Measurements from ENCODE around the gene FAT1.
A peak's percentile ranks its signal among the peaks of the same experiment; 100 is the strongest.

The FAT1 gene

GRCh38 chr4:186630128-186630527, 93.5 kb downstream of the FAT1 start:
- Histone ChIP-seq H3K9ac (ENCODE audit: low read depth, low read length) (no peak overlapping the region), H3K4me1 (ENCODE audit: insufficient read depth, low read length) (peaks cover 28% of the 10 kb centered on the region), H3K9me3 (ENCODE audit: insufficient read depth, low read depth, low read length) (no peaks in the 10 kb centered on the region), H3K27ac (ENCODE audit: low read depth, low read length) (no peak overlapping the region), H3K36me3 (ENCODE audit: insufficient read depth, low read length) (peaks cover 79% of the 10 kb centered on the region), H3K27me3 (ENCODE audit: insufficient read depth, low read length) (no peaks in the 10 kb centered on the region), H3K4me3 (ENCODE audit: low read length) (no peak overlapping the region)
- WGBS, result 95% methylated on average over 6 of the region's 6 CpGs

- Histone ChIP-seq H3K9ac (ENCODE audit: low read depth, low read length) (no peak overlapping the region), H3K9me3 (ENCODE audit: insufficient read depth, low read depth, low read length) (no peaks in the 10 kb centered on the region), H3K4me1 (ENCODE audit: insufficient read depth, low read length) (peaks cover 20% of the 10 kb centered on the region), H3K27me3 (ENCODE audit: insufficient read depth, low read length) (no peaks in the 10 kb centered on the region), H3K4me3 (ENCODE audit: low read length) (no peak overlapping the region), H3K27ac (ENCODE audit: low read depth, low read length) (no peak overlapping the region), H3K36me3 (ENCODE audit: insufficient read depth, low read length) (peaks cover 83% of the 10 kb centered on the region)
- 95% methylated on average over 21 of the region's 21 CpGs for WGBS
Measured at GRCh38 chr4:186628058-186628711, 95.5 kb downstream of the FAT1 start.

GRCh38 chr4:186627226-186627865, 96.3 kb downstream of the FAT1 start:
- H3K27me3 ChIP-seq (ENCODE audit: insufficient read depth, low read length), result no peaks in the 10 kb centered on the region
- H3K36me3 ChIP-seq (ENCODE audit: insufficient read depth, low read length), result peaks cover 83% of the 10 kb centered on the region
- H3K27ac ChIP-seq (ENCODE audit: low read depth, low read length), result no peak overlapping the region
- H3K4me3 ChIP-seq (ENCODE audit: low read length), result no peak overlapping the region
- H3K9ac ChIP-seq (ENCODE audit: low read depth, low read length), result no peak overlapping the region
- peaks cover 16% of the 10 kb centered on the region for H3K4me1 ChIP-seq (ENCODE audit: insufficient read depth, low read length)
- 89% methylated on average over 10 of the region's 10 CpGs for WGBS
- H3K9me3 ChIP-seq (ENCODE audit: insufficient read depth, low read depth, low read length), result no peaks in the 10 kb centered on the region

GRCh38 chr4:186624951-186625350, 98.7 kb downstream of the FAT1 start:
- H3K36me3 ChIP-seq (ENCODE audit: insufficient read depth, low read length), result peaks cover 84% of the 10 kb centered on the region
- no peak overlapping the region for H3K4me3 ChIP-seq (ENCODE audit: low read length)
- peaks cover 16% of the 10 kb centered on the region for H3K4me1 ChIP-seq (ENCODE audit: insufficient read depth, low read length)
- WGBS, result 100% methylated on average over 1 of the region's 1 CpG
- no peak overlapping the region for H3K9ac ChIP-seq (ENCODE audit: low read depth, low read length)
- H3K27me3 ChIP-seq (ENCODE audit: insufficient read depth, low read length), result no peaks in the 10 kb centered on the region
- H3K9me3 ChIP-seq (ENCODE audit: insufficient read depth, low read depth, low read length), result no peaks in the 10 kb centered on the region
- H3K27ac ChIP-seq (ENCODE audit: low read depth, low read length), result no peak overlapping the region

- Histone ChIP-seq H3K27ac (ENCODE audit: low read depth, low read length) (no peak overlapping the region; the same call in 1 of the 2 replicates), H3K4me1 (ENCODE audit: insufficient read depth, low read length) (peaks cover 16% of the 10 kb centered on the region), H3K36me3 (ENCODE audit: insufficient read depth, low read length) (peaks cover 84% of the 10 kb centered on the region), H3K9me3 (ENCODE audit: insufficient read depth, low read depth, low read length) (no peaks in the 10 kb centered on the region), H3K4me3 (ENCODE audit: low read length) (no peak overlapping the region), H3K9ac (ENCODE audit: low read depth, low read length) (no peak overlapping the region), H3K27me3 (ENCODE audit: insufficient read depth, low read length) (no peaks in the 10 kb centered on the region)
- 91% methylated on average over 5 of the region's 5 CpGs for WGBS
Measured at GRCh38 chr4:186623546-186623945, 100.1 kb downstream of the FAT1 start.

- H3K36me3 ChIP-seq (ENCODE audit: insufficient read depth, low read length), result peaks cover 84% of the 10 kb centered on the region
- H3K27ac ChIP-seq (ENCODE audit: low read depth, low read length), result peak overlapping the region; percentile 3; the same call in 1 of the 2 replicates
- H3K4me3 ChIP-seq (ENCODE audit: low read length), result no peak overlapping the region
- no peaks in the 10 kb centered on the region for H3K27me3 ChIP-seq (ENCODE audit: insufficient read depth, low read length)
- H3K4me1 ChIP-seq (ENCODE audit: insufficient read depth, low read length), result peaks cover 16% of the 10 kb centered on the region
- 94% methylated on average over 9 of the region's 9 CpGs for WGBS
- H3K9me3 ChIP-seq (ENCODE audit: insufficient read depth, low read depth, low read length), result no peaks in the 10 kb centered on the region
- no peak overlapping the region for H3K9ac ChIP-seq (ENCODE audit: low read depth, low read length)
Measured at GRCh38 chr4:186622788-186623464, 100.7 kb downstream of the FAT1 start.

- no peaks in the 10 kb centered on the region for H3K9me3 ChIP-seq (ENCODE audit: insufficient read depth, low read depth, low read length)
- no peaks in the 10 kb centered on the region for H3K27me3 ChIP-seq (ENCODE audit: insufficient read depth, low read length)
- WGBS, result 98% methylated on average over 9 of the region's 9 CpGs
- peaks cover 84% of the 10 kb centered on the region for H3K36me3 ChIP-seq (ENCODE audit: insufficient read depth, low read length)
- H3K9ac ChIP-seq (ENCODE audit: low read depth, low read length), result no peak overlapping the region
- peaks cover 16% of the 10 kb centered on the region for H3K4me1 ChIP-seq (ENCODE audit: insufficient read depth, low read length)
- H3K27ac ChIP-seq (ENCODE audit: low read depth, low read length), result no peak overlapping the region
- H3K4me3 ChIP-seq (ENCODE audit: low read length), result no peak overlapping the region
Measured at GRCh38 chr4:186621959-186622553, 101.6 kb downstream of the FAT1 start.

GRCh38 chr4:186619088-186619487, 104.6 kb downstream of the FAT1 start:
- WGBS, result 96% methylated on average over 10 of the region's 10 CpGs
- peaks cover 8% of the 10 kb centered on the region; the same call in 1 of the 2 replicates for H3K4me1 ChIP-seq (ENCODE audit: insufficient read depth, low read length)
- H3K27ac ChIP-seq (ENCODE audit: low read depth, low read length), result no peak overlapping the region
- no peaks in the 10 kb centered on the region for H3K27me3 ChIP-seq (ENCODE audit: insufficient read depth, low read length)
- H3K9me3 ChIP-seq (ENCODE audit: insufficient read depth, low read depth, low read length), result no peaks in the 10 kb centered on the region
- H3K4me3 ChIP-seq (ENCODE audit: low read length), result no peak overlapping the region
- H3K9ac ChIP-seq (ENCODE audit: low read depth, low read length), result no peak overlapping the region
- peaks cover 99% of the 10 kb centered on the region for H3K36me3 ChIP-seq (ENCODE audit: insufficient read depth, low read length)

GRCh38 chr4:186617921-186618320, 105.7 kb downstream of the FAT1 start:
- Histone ChIP-seq H3K9ac (ENCODE audit: low read depth, low read length) (no peak overlapping the region), H3K4me1 (ENCODE audit: insufficient read depth, low read length) (no peaks in the 10 kb centered on the region), H3K27me3 (ENCODE audit: insufficient read depth, low read length) (no peaks in the 10 kb centered on the region), H3K9me3 (ENCODE audit: insufficient read depth, low read depth, low read length) (no peaks in the 10 kb centered on the region), H3K36me3 (ENCODE audit: insufficient read depth, low read length) (peaks cover 99% of the 10 kb centered on the region), H3K27ac (ENCODE audit: low read depth, low read length) (no peak overlapping the region), H3K4me3 (ENCODE audit: low read length) (no peak overlapping the region)
- 94% methylated on average over 3 of the region's 3 CpGs for WGBS

GRCh38 chr4:186607490-186607889, 116.2 kb downstream of the FAT1 start:
- Histone ChIP-seq H3K4me1 (ENCODE audit: insufficient read depth, low read length) (no peaks in the 10 kb centered on the region), H3K4me3 (ENCODE audit: low read length) (no peak overlapping the region), H3K9me3 (ENCODE audit: insufficient read depth, low read depth, low read length) (no peaks in the 10 kb centered on the region; the same call in 1 of the 2 replicates), H3K27me3 (ENCODE audit: insufficient read depth, low read length) (no peaks in the 10 kb centered on the region), H3K27ac (ENCODE audit: low read depth, low read length) (no peak overlapping the region), H3K9ac (ENCODE audit: low read depth, low read length) (no peak overlapping the region), H3K36me3 (ENCODE audit: insufficient read depth, low read length) (peaks cover 93% of the 10 kb centered on the region)
- 98% methylated on average over 1 of the region's 1 CpG for WGBS

GRCh38 chr4:186606591-186606992, 117.1 kb downstream of the FAT1 start:
- 91% methylated on average over 6 of the region's 6 CpGs for WGBS
- peaks cover 94% of the 10 kb centered on the region for H3K36me3 ChIP-seq (ENCODE audit: insufficient read depth, low read length)
- H3K4me1 ChIP-seq (ENCODE audit: insufficient read depth, low read length), result no peaks in the 10 kb centered on the region
- no peaks in the 10 kb centered on the region; the same call in 1 of the 2 replicates for H3K9me3 ChIP-seq (ENCODE audit: insufficient read depth, low read depth, low read length)
- no peaks in the 10 kb centered on the region for H3K27me3 ChIP-seq (ENCODE audit: insufficient read depth, low read length)
- no peak overlapping the region for H3K4me3 ChIP-seq (ENCODE audit: low read length)
- no peak overlapping the region for H3K9ac ChIP-seq (ENCODE audit: low read depth, low read length)
- no peak overlapping the region for H3K27ac ChIP-seq (ENCODE audit: low read depth, low read length)
